HL-60 (cell line): ENCODE results near the gene ISCU.

Experiments
- DNase-seq, 2 experiments: peaks; one replicate each; pipeline ENCODE4 v3.0.0-alpha.2; 2010 to 2020; ENCODE audit warnings: low read depth in 1 of 2, low spot score in 1 of 2
- H3K27ac ChIP-seq: fragments of 250-450 bp; sonication (Bioruptor Pico); replicated peaks from 2 replicates; pipeline ENCODE4 v1.5.1; 2020; ENCODE audit warnings: mild to moderate bottlenecking, moderate library complexity
- H3K27me3 ChIP-seq: fragments of 250-450 bp; sonication (Bioruptor Pico); 2 replicates; pipeline ENCODE4 v1.5.1; 2021; ENCODE audit warnings: mild to moderate bottlenecking, moderate library complexity; ENCODE audit not compliant: insufficient read depth, poor library complexity, severe bottlenecking
- H3K4me3 ChIP-seq: replicated peaks from 2 replicates; pipeline ENCODE4 v1.5.1; 2011; ENCODE audit warnings: mild to moderate bottlenecking, control low read depth, low read length; ENCODE audit not compliant: insufficient read depth
- GABPA ChIP-seq: IDR thresholded peaks from 2 replicates; pipeline ENCODE4 v1.6.1; 2012; ENCODE audit warnings: low read depth
- POLR2AphosphoS5 ChIP-seq: IDR thresholded peaks from 2 replicates; pipeline ENCODE4 v1.6.1; 2012; ENCODE audit warnings: low read depth
- SPI1 ChIP-seq: IDR thresholded peaks from 2 replicates; pipeline ENCODE4 v1.6.1; 2012; ENCODE audit warnings: low read depth, mild to moderate bottlenecking, borderline replicate concordance
- TF ChIP-seq, protein P1 (sequence below): IDR thresholded peaks from 2 replicates; pipeline ENCODE4 v1.6.1; 2012; ENCODE audit warnings: low read depth; ENCODE audit not compliant: insufficient replicate concordance
- TF ChIP-seq, protein P2 (sequence below): IDR thresholded peaks from one replicate; pipeline ENCODE4 v1.5.1; 2011; ENCODE audit warnings: low read length, control low read depth, inconsistent platforms; ENCODE audit not compliant: insufficient read depth

The ISCU gene

DNA sequence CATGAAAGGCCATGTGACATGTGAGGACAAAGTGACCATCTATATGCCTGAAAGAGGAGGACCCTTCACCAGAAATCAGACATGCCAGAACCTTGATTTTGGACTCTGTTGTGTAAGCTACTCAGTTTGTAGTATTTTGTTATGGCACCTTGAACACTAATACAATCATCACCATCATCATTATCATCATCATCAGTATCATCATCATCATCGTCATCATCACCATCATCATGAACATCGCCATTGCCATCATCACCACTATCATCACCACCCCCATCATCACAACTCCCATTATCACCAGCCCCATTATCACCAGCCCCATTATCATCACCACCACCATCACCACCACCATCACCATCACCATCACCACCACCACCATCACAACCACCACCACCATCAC, 15.9 kb downstream of the ISCU start:
- no peak for DNase-seq
- H3K27me3 ChIP-seq, result no peaks in the 10 kb centered on the region
- TF ChIP-seq SPI1 (no peak), GABPA (no peak), POLR2AphosphoS5 (no peak)
- TF ChIP-seq, protein P1, sequence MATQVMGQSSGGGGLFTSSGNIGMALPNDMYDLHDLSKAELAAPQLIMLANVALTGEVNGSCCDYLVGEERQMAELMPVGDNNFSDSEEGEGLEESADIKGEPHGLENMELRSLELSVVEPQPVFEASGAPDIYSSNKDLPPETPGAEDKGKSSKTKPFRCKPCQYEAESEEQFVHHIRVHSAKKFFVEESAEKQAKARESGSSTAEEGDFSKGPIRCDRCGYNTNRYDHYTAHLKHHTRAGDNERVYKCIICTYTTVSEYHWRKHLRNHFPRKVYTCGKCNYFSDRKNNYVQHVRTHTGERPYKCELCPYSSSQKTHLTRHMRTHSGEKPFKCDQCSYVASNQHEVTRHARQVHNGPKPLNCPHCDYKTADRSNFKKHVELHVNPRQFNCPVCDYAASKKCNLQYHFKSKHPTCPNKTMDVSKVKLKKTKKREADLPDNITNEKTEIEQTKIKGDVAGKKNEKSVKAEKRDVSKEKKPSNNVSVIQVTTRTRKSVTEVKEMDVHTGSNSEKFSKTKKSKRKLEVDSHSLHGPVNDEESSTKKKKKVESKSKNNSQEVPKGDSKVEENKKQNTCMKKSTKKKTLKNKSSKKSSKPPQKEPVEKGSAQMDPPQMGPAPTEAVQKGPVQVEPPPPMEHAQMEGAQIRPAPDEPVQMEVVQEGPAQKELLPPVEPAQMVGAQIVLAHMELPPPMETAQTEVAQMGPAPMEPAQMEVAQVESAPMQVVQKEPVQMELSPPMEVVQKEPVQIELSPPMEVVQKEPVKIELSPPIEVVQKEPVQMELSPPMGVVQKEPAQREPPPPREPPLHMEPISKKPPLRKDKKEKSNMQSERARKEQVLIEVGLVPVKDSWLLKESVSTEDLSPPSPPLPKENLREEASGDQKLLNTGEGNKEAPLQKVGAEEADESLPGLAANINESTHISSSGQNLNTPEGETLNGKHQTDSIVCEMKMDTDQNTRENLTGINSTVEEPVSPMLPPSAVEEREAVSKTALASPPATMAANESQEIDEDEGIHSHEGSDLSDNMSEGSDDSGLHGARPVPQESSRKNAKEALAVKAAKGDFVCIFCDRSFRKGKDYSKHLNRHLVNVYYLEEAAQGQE, result no peak
- TF ChIP-seq, protein P2, sequence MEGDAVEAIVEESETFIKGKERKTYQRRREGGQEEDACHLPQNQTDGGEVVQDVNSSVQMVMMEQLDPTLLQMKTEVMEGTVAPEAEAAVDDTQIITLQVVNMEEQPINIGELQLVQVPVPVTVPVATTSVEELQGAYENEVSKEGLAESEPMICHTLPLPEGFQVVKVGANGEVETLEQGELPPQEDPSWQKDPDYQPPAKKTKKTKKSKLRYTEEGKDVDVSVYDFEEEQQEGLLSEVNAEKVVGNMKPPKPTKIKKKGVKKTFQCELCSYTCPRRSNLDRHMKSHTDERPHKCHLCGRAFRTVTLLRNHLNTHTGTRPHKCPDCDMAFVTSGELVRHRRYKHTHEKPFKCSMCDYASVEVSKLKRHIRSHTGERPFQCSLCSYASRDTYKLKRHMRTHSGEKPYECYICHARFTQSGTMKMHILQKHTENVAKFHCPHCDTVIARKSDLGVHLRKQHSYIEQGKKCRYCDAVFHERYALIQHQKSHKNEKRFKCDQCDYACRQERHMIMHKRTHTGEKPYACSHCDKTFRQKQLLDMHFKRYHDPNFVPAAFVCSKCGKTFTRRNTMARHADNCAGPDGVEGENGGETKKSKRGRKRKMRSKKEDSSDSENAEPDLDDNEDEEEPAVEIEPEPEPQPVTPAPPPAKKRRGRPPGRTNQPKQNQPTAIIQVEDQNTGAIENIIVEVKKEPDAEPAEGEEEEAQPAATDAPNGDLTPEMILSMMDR, result no peak
- no peak overlapping the region for H3K4me3 ChIP-seq
- H3K27ac ChIP-seq, result no peak overlapping the region

DNA sequence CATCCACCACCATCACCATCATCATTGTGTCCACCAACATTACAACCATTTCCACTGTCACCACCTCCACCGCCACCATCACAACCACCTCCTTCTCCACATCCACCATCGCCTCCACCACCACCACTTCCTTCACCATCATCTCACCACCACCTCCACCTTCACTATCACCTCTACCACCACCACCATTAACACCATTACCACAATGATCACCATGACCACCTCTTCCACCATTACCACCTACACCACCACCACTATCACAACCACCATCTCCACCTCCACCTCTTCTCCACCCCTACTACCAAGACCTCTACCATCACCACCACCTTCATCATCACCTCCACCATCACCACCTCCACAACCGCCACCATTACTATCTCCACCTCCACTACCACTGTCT, 16.4 kb downstream of the ISCU start:
- Histone ChIP-seq H3K27me3 (no peaks in the 10 kb centered on the region), H3K27ac (no peak overlapping the region), H3K4me3 (no peak overlapping the region)
- TF ChIP-seq, protein P2, result no peak
- TF ChIP-seq POLR2AphosphoS5, result no peak
- TF ChIP-seq GABPA, result no peak
- TF ChIP-seq, protein P1, result no peak
- no peak for TF ChIP-seq SPI1
- no peak for DNase-seq

DNA sequence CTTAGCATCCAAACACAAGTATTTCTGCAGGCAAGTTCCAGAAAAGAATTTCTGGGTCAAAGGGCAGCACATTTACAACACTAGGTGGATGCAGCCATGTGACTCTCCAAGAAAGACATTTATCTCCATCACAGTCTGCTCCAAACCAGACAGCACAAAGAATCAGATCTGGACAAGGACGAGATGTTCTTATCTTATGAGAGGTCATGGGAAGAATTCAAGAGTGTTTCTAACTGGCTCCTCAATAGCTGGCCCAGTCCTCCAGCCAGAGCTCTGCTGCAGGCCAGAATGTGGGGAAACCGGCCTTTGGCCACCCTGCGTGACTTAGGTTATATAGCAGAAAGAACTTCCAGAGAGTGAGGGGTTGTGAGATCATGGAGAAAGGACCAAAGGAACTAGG, 18.1 kb downstream of the ISCU start:
- TF ChIP-seq POLR2AphosphoS5, result no peak
- no peak for TF ChIP-seq GABPA
- no peak for TF ChIP-seq SPI1
- TF ChIP-seq, protein P1, result no peak
- TF ChIP-seq, protein P2, result no peak
- H3K4me3 ChIP-seq, result no peak overlapping the region

More for the DNA sequence above, 18.1 kb downstream of the ISCU start:
- no peak for DNase-seq
- Histone ChIP-seq H3K27me3 (no peaks in the 10 kb centered on the region), H3K27ac (no peak overlapping the region)
